ENCODE data around the gene CYTH1. TPM values are rescaled to one million over a fixed set of nuclear protein-coding genes. Genes with fewer than 3 reads are reported as not detected.

The CYTH1 gene
- total RNA-seq, 2 experiments from 2014 or later: 88.9 to 89.6 TPM

DNA sequence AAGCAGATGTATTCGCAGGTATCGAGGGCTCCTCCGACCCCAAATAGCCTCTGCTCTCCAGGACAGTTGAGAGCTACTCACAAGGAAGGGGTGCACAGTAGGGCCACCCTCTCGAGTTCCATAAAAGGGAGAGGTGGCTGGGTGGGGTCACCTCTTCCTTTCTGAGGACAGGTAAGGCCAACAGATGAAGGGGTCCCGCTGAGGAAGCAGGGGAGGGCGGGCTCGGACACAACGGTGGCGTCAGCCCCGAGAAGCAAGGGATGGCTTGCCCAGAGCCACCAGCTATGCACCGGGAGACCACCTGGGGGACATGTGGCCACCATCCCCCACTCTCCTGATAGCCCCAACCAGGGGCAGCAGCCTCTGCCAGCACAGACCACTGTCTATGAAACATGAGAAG lies 15.1 kb upstream of the CYTH1 start:
- Mint-ChIP-seq H3K36me3 (peaks cover 59% of the 10 kb centered on the region), H3K9me3 (no peaks in the 10 kb centered on the region), H3K4me3 (no peak overlapping the region), H3K27me3 (no peaks in the 10 kb centered on the region), H3K27ac (no peak overlapping the region), H3K4me1 (peaks cover 28% of the 10 kb centered on the region)
- no peak for DNase-seq

DNA sequence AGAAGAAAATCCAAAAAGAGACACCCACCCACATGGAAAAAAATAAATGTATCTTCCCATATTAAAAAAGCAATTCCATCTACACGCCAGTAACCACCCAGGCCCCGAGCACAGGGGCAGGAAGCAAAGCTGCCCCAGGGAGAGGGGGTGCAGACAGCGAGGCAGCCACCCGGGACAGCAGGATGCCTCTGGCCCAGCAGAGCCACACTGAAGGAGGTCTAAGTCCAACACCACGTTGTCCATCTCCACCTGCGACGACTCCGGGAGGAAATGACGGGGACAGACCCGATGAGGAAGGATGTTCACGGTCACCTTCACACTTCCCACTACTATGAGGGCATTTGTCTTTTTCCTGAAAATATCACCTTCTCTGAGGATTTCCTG lies 14.4 kb upstream of the CYTH1 start:
- Mint-ChIP-seq H3K4me3 (peak overlapping the region; percentile 32), H3K9me3 (no peaks in the 10 kb centered on the region), H3K4me1 (peaks cover 33% of the 10 kb centered on the region), H3K36me3 (peaks cover 63% of the 10 kb centered on the region), H3K27me3 (no peaks in the 10 kb centered on the region), H3K27ac (peak overlapping the region; percentile 23)
- DNase-seq: no peak

DNA sequence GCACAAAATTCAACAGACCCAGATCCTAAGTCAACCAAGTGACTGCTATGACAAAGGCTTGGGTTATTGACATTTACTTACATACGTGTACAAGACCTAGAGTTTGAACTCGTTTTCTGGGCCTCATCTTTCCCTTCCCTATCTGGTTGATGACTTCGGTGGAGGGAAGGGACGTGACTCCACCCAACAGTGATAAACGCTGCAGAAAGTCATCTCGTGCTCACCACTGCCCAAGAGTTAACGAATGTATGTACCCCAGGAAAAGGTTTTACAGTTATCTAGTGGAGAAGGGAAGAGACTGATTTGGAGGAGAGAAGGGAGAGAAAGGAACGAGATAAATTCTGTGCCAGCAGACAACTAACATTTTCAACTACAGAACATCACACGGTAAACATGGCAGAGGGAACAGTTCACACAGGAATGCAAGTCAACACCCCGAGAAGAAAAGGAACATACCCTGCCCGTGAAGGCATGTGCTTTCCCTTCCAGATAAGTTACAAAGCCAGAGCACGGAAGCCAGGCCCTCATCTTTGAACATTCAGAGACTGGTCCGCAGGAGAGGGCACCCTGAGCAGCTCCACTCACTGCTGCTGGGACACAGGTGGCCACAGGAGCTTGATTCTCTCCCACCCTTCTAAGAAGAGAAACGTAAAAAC lies 13.9 kb upstream of the CYTH1 start:
- H3K36me3 Mint-ChIP-seq: peaks cover 60% of the 10 kb centered on the region
- H3K27ac Mint-ChIP-seq: no peak overlapping the region
- H3K9me3 Mint-ChIP-seq: no peaks in the 10 kb centered on the region
- no peak for DNase-seq
- no peaks in the 10 kb centered on the region for H3K27me3 Mint-ChIP-seq
- H3K4me3 Mint-ChIP-seq: no peak overlapping the region
- peaks cover 31% of the 10 kb centered on the region for H3K4me1 Mint-ChIP-seq

DNA sequence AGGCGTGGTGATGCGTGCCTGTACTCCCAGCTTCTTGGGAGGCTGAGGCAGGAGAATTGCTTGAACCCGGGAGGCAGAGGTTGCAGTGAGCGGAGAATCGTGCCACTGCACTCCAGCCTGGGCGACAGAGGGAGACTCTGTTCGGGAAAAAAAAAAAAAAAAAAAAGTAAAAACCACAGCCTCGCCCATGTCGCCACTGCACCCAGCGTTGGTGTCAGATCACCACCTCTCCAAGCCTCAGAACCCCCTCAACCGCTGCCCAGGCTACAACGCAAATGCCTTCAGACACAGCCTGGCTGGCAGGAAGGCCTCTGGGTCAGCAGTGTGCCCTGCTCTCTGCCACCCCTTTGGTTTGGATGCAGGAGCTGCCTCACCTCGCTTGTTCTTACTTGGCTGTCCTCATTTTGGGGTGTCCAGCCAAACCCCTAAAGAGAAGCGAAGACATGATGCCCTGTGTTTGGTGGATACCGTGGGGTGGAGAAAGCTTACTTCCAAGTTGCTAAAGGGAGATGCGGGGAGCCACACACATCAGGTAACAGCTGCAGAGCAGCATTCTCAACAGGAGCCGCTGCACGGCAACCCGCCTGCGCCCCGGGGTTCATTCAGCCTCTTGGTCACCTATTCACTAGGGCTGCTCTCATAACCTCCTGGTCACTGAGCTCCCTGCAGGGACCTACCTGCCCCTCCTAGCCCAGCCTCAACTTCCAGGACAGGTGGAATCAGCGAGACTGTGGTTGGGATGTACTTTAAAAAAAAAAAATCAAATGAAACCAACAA lies 13.0 kb upstream of the CYTH1 start:
- Mint-ChIP-seq H3K36me3 (peaks cover 61% of the 10 kb centered on the region), H3K9me3 (no peaks in the 10 kb centered on the region), H3K27ac (no peak overlapping the region), H3K4me1 (peaks cover 33% of the 10 kb centered on the region), H3K27me3 (no peaks in the 10 kb centered on the region), H3K4me3 (no peak overlapping the region)
- no peak for DNase-seq

DNA sequence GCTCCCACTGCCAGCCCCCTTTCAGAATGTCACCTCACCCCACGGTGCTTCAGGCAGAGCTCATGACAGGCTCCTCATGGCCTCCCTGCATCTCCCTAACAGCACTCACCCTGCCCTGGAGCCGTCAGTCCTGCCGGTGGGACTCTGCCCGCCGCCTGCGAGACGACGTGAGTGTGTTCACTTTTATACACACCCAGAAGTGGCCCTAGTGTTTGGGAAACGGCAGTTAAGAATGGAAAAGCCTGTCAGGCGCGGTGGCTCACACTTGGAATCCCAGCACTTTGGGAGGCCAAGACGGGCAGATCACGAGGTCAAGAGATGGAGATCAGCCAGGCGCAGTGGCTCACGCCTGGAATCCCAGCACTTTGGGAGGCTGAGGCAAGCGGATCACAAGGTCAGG lies 12.3 kb upstream of the CYTH1 start:
- no peaks in the 10 kb centered on the region for H3K27me3 Mint-ChIP-seq
- H3K9me3 Mint-ChIP-seq: no peaks in the 10 kb centered on the region
- H3K4me1 Mint-ChIP-seq: peaks cover 35% of the 10 kb centered on the region
- no peak overlapping the region for H3K27ac Mint-ChIP-seq
- DNase-seq: no peak
- H3K36me3 Mint-ChIP-seq: peaks cover 62% of the 10 kb centered on the region
- no peak overlapping the region for H3K4me3 Mint-ChIP-seq

DNA sequence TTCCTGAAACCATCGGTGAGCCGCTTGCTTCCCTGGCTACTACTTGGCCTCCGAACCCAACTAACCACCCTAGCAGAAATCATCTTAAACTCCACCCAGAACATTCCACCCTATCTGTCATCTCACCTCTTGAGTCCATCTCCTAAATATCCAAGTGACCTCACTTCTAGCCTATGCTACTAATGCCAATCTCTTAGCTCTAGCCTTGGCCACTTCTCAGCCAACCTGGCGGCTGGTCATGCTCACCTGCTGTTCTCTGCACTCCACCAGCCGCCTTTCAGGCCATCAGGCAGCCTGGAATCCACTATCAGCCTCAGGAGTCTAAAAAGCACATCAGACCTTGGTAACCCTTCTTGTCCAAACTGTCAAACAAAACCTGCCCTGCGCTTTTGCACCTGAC lies 11.9 kb upstream of the CYTH1 start:
- peak overlapping the region; percentile 25 for H3K27ac Mint-ChIP-seq
- H3K9me3 Mint-ChIP-seq: no peaks in the 10 kb centered on the region
- DNase-seq: no peak
- H3K36me3 Mint-ChIP-seq: peaks cover 58% of the 10 kb centered on the region
- H3K4me3 Mint-ChIP-seq: peak overlapping the region; percentile 6
- H3K27me3 Mint-ChIP-seq: no peaks in the 10 kb centered on the region
- H3K4me1 Mint-ChIP-seq: peaks cover 36% of the 10 kb centered on the region

DNA sequence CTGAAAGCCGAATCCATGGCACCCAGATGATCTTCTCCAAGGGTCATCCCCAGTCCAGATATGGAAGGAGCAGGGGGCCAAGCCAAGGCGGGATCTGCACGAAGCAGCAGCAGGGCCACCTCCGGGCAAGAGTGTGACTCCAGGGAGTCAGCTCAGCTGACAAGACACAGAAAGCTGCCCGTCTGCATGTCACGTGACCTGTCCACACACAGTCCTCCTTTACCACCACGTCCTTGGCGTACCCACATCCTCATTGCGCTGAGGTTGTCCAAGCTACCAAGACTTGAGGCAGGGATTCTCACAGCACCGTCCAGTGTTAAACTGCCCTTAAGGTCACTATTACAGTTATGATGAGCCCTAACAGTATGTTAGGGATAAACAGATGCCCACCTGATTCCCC lies 11.3 kb upstream of the CYTH1 start:
- Mint-ChIP-seq H3K4me3 (no peak overlapping the region), H3K27me3 (no peaks in the 10 kb centered on the region), H3K27ac (no peak overlapping the region), H3K4me1 (peaks cover 33% of the 10 kb centered on the region), H3K36me3 (peaks cover 53% of the 10 kb centered on the region), H3K9me3 (no peaks in the 10 kb centered on the region)
- no peak for DNase-seq

DNA sequence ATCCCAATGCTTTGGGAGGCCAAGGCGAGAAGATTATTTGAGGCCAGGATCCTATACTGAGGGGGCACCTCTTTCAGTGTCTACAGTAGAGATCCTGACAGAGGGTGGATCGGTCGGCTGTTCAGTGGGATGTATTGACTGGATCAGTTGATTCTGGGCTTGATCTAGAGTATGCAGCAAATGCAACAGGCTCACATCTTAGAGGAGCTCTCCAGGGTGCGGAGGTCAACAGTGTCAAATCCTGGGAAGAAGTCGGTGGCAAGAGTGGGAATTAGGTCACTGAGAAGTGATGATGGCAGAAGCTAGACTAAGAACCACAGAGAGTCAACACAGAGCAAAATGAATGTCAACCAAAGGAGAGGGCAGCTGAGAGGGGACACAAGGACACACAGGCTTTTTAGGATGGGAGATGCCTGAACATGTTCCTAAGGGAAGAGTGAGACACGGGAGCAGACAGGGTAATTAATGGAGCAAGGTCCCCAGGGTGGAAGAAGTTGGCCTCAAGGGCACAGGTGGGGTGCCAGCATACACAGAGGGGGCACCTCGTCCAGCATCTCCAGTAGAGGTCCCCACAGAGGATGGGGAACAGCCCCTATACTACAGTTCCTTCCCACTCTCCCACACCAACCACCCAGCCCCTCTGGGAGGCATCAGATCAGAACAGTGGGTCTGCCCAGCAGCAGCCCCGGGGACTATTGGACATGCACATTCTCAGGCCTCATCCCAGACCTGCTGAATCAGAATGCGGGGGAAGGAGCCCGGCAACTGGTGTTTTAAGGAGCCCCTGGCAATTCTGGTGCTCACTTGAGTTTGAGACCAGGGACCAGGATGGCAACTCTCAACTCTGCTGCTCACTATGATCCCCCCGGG lies 10.0 kb upstream of the CYTH1 start:
- Mint-ChIP-seq H3K9me3 (no peaks in the 10 kb centered on the region), H3K4me1 (peaks cover 39% of the 10 kb centered on the region), H3K27me3 (no peaks in the 10 kb centered on the region), H3K4me3 (no peak overlapping the region), H3K27ac (peak overlapping the region; percentile 27), H3K36me3 (peaks cover 52% of the 10 kb centered on the region)
- DNase-seq: no peak

DNA sequence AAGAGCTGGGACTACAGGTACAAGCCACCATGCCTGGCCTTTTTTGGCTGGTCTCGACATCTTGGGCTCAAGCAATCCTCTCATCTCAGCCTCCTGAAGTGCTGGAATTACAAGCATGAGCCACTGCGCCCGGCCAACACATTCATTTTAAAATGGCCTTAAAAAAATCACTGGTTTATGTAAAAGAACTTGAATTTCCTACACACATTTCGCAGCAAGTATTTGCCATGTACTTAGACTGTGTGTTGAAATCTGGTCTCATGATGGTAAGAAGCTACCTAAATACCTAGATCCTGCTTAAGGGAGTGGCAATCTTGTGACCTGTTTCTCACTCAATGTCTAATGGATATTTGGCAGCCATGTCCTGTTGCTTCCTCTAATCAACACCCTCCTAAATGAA lies 8.5 kb upstream of the CYTH1 start:
- no peak for DNase-seq
- H3K36me3 Mint-ChIP-seq: peaks cover 41% of the 10 kb centered on the region
- H3K27me3 Mint-ChIP-seq: no peaks in the 10 kb centered on the region
- H3K4me1 Mint-ChIP-seq: peaks cover 45% of the 10 kb centered on the region
- H3K4me3 Mint-ChIP-seq: no peak overlapping the region
- H3K27ac Mint-ChIP-seq: peak overlapping the region; percentile 86
- no peaks in the 10 kb centered on the region for H3K9me3 Mint-ChIP-seq

DNA sequence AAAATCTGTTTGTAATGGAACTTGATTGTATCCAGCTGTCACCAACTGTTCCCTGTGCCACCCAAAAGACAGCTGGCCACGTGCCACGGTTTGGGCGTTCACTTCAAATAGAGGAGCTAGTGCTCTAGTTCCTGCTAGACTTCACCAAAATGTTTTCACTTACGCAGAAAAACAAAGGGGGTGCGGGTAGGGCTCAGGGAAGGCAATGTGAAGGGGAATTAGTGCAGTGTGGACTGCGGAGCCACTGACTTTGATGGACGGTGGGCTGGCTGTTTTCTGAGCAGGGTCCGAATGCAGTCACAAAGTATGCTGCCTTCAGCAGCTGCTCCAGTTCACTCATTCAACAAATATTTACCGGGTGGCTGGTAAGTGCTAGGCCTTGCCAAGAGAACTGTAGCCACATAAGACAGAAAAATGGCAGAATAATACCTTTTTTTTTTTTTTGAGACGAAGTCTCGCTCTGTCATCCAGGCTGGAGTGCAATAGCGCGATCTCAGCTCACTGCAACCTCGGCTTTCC lies 7.6 kb upstream of the CYTH1 start:
- peaks cover 50% of the 10 kb centered on the region for H3K4me1 Mint-ChIP-seq
- peak overlapping the region; percentile 11 for H3K4me3 Mint-ChIP-seq
- peaks cover 37% of the 10 kb centered on the region for H3K36me3 Mint-ChIP-seq
- H3K9me3 Mint-ChIP-seq: no peaks in the 10 kb centered on the region
- DNase-seq: no peak
- H3K27ac Mint-ChIP-seq: peak overlapping the region; percentile 86
- H3K27me3 Mint-ChIP-seq: no peaks in the 10 kb centered on the region

DNA sequence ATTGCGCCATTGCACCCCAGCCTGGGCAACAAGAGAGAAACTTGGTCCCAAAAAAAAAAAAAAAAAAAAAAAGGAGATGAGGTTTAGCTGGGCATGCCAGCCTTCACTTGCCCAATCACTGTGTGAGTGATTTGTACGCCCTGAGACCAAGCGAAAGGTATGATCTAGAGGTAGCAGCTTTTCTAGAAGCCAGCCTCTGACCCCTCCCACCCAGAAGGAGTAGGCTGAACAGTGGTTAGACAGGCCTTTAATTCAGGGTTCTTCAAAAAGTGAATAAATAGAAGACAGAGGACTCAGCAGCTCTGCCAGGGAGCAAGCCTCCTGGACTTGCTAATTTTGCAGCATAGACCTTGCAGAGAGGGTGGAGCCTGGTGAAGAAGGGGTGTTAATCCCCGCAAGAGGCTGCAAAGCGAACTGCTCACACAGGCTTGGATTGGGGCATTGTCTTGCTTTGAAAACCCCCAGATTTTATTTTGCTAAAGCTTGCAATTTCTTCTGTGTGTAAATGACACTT lies 7.1 kb upstream of the CYTH1 start:
- peaks cover 33% of the 10 kb centered on the region for H3K36me3 Mint-ChIP-seq
- H3K27ac Mint-ChIP-seq: peak overlapping the region; percentile 86
- no peaks in the 10 kb centered on the region for H3K9me3 Mint-ChIP-seq
- peaks cover 53% of the 10 kb centered on the region for H3K4me1 Mint-ChIP-seq
- DNase-seq: no peak
- H3K27me3 Mint-ChIP-seq: no peaks in the 10 kb centered on the region
- H3K4me3 Mint-ChIP-seq: no peak overlapping the region

DNA sequence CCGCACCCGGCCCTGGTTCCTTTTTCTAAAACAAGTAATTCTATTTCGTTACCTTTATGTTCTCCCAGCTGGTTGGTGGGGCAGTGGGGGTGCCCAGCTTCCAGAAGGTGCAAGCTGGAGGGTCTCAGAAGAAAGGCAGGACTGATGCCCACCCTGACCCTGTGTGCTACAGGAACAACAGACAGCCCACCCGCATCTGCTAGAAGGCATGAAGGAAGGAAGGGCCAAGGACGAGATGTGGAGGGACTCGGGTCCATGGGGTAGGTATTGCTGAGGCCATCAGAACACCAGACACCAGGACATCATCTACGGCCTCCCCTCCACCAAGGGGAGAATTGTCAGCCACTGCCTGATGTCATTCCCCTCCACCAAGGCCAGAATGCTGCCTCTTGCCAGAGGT lies 6.4 kb upstream of the CYTH1 start:
- H3K9me3 Mint-ChIP-seq: no peaks in the 10 kb centered on the region
- H3K4me1 Mint-ChIP-seq: peaks cover 53% of the 10 kb centered on the region
- DNase-seq: no peak
- H3K36me3 Mint-ChIP-seq: peaks cover 26% of the 10 kb centered on the region
- H3K4me3 Mint-ChIP-seq: no peak overlapping the region
- H3K27me3 Mint-ChIP-seq: no peaks in the 10 kb centered on the region
- peak overlapping the region; percentile 38 for H3K27ac Mint-ChIP-seq

DNA sequence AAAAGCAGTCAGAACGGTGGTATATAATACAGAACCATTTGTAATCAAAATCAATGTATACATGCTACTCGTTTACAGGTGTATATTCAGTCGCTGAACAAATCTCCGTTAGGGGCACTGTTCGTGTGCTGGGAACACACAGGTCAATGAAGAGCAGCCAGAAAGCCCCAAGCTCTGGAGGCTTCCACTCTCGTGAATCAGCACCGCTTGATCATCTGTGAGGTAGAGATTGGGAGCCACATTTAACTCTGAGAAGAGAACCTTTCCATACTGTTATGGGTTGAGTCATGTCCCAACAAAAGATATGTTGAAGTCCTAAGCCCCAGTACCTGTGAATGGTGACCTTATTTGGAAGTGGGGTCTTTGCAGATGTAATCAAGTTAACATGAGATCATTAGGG lies 5.4 kb upstream of the CYTH1 start:
- H3K36me3 Mint-ChIP-seq: peaks cover 24% of the 10 kb centered on the region
- peak overlapping the region; percentile 25 for H3K27ac Mint-ChIP-seq
- no peaks in the 10 kb centered on the region for H3K27me3 Mint-ChIP-seq
- no peak overlapping the region for H3K4me3 Mint-ChIP-seq
- peaks cover 56% of the 10 kb centered on the region for H3K4me1 Mint-ChIP-seq
- H3K9me3 Mint-ChIP-seq: no peaks in the 10 kb centered on the region
- DNase-seq: no peak

DNA sequence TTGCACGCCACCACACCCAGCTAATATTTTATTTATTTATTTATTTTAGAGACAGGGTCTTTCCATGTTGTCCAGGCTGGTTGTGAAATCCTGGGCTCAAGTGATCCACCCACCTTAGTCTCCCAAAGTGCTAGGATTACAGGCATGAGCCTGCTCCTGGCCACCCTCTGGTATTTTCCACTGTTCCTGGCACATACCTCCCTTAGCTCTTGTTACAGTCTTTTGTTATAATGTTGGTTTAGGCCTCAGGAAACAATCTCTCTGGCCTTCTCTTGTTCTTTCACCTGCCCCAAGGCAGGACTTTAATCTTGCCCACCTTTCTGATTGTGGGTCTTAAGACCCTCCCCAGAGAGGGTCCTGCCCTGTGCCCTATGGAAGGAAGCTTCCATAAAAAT lies 3.6 kb upstream of the CYTH1 start:
- no peak overlapping the region for H3K27ac Mint-ChIP-seq
- H3K4me1 Mint-ChIP-seq: peaks cover 49% of the 10 kb centered on the region
- DNase-seq: no peak
- H3K4me3 Mint-ChIP-seq: no peak overlapping the region
- no peaks in the 10 kb centered on the region for H3K9me3 Mint-ChIP-seq
- H3K27me3 Mint-ChIP-seq: no peaks in the 10 kb centered on the region
- peaks cover 18% of the 10 kb centered on the region for H3K36me3 Mint-ChIP-seq
